ENCODE results near the gene SERPINA4.
"Not testable (repeated sequence)": the region's sequence is repeated elsewhere in the genome, so short reads cannot be mapped to it uniquely, and the experiment has no call there.

The SERPINA4 gene

GRCh38 chr14:94577472-94577871, 16.2 kb downstream of the SERPINA4 start:
- not testable (repeated sequence) for H3K56ac ChIP-seq (ENCODE audit: low read length); H3K4me1 ChIP-seq (ENCODE audit: control insufficient read depth, low read depth, low read length); H2BK120ac ChIP-seq (ENCODE audit: low read depth, low read length); H3K4me2 ChIP-seq (ENCODE audit: low read length); H3K9ac ChIP-seq (ENCODE audit: low read length); H2BK15ac ChIP-seq (replicated peaks; ENCODE audit: low read depth); H4K8ac ChIP-seq (ENCODE audit: low read depth, low read length); H3K18ac ChIP-seq (ENCODE audit: low read length); H3K4me3 ChIP-seq (ENCODE audit: low read length); H3K79me1 ChIP-seq (ENCODE audit: low read length); H3K27ac ChIP-seq (ENCODE audit: low read depth, low read length); H3K36me3 ChIP-seq (ENCODE audit: control insufficient read depth, insufficient read depth, low read length); H2AK5ac ChIP-seq (ENCODE audit: low read length); H3K23ac ChIP-seq (ENCODE audit: low read length); H3K79me2 ChIP-seq (ENCODE audit: control insufficient read depth, insufficient read depth, low read length); DNase-seq; H3K27me3 ChIP-seq (ENCODE audit: insufficient read depth, low read length, poor library complexity); H3K4ac ChIP-seq (ENCODE audit: low read depth, low read length); H4K5ac ChIP-seq (ENCODE audit: low read length); H2BK5ac ChIP-seq (ENCODE audit: low read length)

DNA sequence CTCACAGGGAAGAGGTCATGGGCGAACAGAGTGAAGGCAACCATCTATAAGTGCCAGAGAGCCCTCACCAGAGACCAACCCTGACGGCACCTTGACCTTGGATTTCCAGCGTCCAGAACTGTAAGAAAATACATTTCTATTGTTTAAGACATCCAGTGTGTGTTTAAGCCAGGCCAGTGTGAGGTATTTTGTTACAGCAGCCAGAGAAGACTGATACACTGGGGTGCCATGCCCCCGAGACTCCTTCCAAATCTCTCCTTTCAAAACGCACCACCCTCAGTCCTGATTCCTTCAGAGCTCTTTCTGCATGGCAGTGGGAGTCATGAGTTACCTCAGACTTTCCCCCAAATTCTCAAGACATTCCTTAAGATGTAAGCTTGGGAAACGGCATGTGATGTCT, 17.5 kb downstream of the SERPINA4 start:
- H2BK5ac ChIP-seq (ENCODE audit: low read length) = no peak overlapping the region
- no peak overlapping the region for H3K9ac ChIP-seq (ENCODE audit: low read length)
- no peak overlapping the region for H2BK15ac ChIP-seq (replicated peaks; ENCODE audit: low read depth)
- no peak overlapping the region for H3K23ac ChIP-seq (ENCODE audit: low read length)
- WGBS (ENCODE audit: extremely low coverage, insufficient coverage, low lambda C conversion rate) = no CpG with 5 or more reads among the region's 6 CpGs
- H4K5ac ChIP-seq (ENCODE audit: low read length) = no peak overlapping the region
- H3K79me2 ChIP-seq (ENCODE audit: control insufficient read depth, insufficient read depth, low read length) = no peaks in the 10 kb centered on the region
- H3K56ac ChIP-seq (ENCODE audit: low read length) = no peak overlapping the region
- H3K27ac ChIP-seq (ENCODE audit: low read depth, low read length) = no peak overlapping the region
- no peak overlapping the region for H3K4me2 ChIP-seq (ENCODE audit: low read length)
- H2AK5ac ChIP-seq (ENCODE audit: low read length) = no peak overlapping the region
- no peaks in the 10 kb centered on the region for H3K79me1 ChIP-seq (ENCODE audit: low read length)
- no peak for DNase-seq
- H4K8ac ChIP-seq (ENCODE audit: low read depth, low read length) = no peak overlapping the region
- H3K27me3 ChIP-seq (ENCODE audit: insufficient read depth, low read length, poor library complexity) = no peaks in the 10 kb centered on the region
- H3K18ac ChIP-seq (ENCODE audit: low read length) = no peak overlapping the region
- H3K4ac ChIP-seq (ENCODE audit: low read depth, low read length) = no peak overlapping the region
- H3K36me3 ChIP-seq (ENCODE audit: control insufficient read depth, insufficient read depth, low read length) = no peaks in the 10 kb centered on the region
- no peak overlapping the region for H3K4me3 ChIP-seq (ENCODE audit: low read length)
- no peak overlapping the region for H2BK120ac ChIP-seq (ENCODE audit: low read depth, low read length)
- no peaks in the 10 kb centered on the region for H3K4me1 ChIP-seq (ENCODE audit: control insufficient read depth, low read depth, low read length)

- H3K23ac ChIP-seq (ENCODE audit: low read length) = no peak within 1 kb of the TSS
- no peak within 1 kb of the TSS for H3K4me3 ChIP-seq (ENCODE audit: low read length)
- H2BK15ac ChIP-seq (replicated peaks; ENCODE audit: low read depth) = no peak within 1 kb of the TSS
- peak within 1 kb of the TSS; percentile 37 for H4K5ac ChIP-seq (ENCODE audit: low read length)
- H3K56ac ChIP-seq (ENCODE audit: low read length) = peak within 1 kb of the TSS; percentile 67
- H3K4me2 ChIP-seq (ENCODE audit: low read length) = no peak within 1 kb of the TSS
- H4K8ac ChIP-seq (ENCODE audit: low read depth, low read length) = no peak within 1 kb of the TSS
- peak within 1 kb of the TSS; percentile 31 for H3K9ac ChIP-seq (ENCODE audit: low read length)
- H2BK5ac ChIP-seq (ENCODE audit: low read length) = no peak within 1 kb of the TSS
- DNase-seq = peak; percentile 37
- no peak within 1 kb of the TSS for H2BK120ac ChIP-seq (ENCODE audit: low read depth, low read length)
- no peaks in the 10 kb centered on the region for H3K79me2 ChIP-seq (ENCODE audit: control insufficient read depth, insufficient read depth, low read length)
- no peak within 1 kb of the TSS for H3K4ac ChIP-seq (ENCODE audit: low read depth, low read length)
- H3K18ac ChIP-seq (ENCODE audit: low read length) = no peak within 1 kb of the TSS
- H3K79me1 ChIP-seq (ENCODE audit: low read length) = no peaks in the 10 kb centered on the region
- H2AK5ac ChIP-seq (ENCODE audit: low read length) = no peak within 1 kb of the TSS
- no peak within 1 kb of the TSS for H3K27ac ChIP-seq (ENCODE audit: low read depth, low read length)
- H3K36me3 ChIP-seq (ENCODE audit: control insufficient read depth, insufficient read depth, low read length) = no peaks in the 10 kb centered on the region
- no peaks in the 10 kb centered on the region for H3K27me3 ChIP-seq (ENCODE audit: insufficient read depth, low read length, poor library complexity)
- H3K4me1 ChIP-seq (ENCODE audit: control insufficient read depth, low read depth, low read length) = no peaks in the 10 kb centered on the region
- no CpG with 5 or more reads among the region's 18 CpGs for WGBS (ENCODE audit: extremely low coverage, insufficient coverage, low lambda C conversion rate)
Measured at GRCh38 chr14:94581127-94581999, 20.1 kb downstream of the SERPINA4 start, which contains the start of gene SERPINA5. SERPINA5 (plus strand) TSS chr14:94581426; CDS start chr14:94587363, 5,937 bp downstream.

DNA sequence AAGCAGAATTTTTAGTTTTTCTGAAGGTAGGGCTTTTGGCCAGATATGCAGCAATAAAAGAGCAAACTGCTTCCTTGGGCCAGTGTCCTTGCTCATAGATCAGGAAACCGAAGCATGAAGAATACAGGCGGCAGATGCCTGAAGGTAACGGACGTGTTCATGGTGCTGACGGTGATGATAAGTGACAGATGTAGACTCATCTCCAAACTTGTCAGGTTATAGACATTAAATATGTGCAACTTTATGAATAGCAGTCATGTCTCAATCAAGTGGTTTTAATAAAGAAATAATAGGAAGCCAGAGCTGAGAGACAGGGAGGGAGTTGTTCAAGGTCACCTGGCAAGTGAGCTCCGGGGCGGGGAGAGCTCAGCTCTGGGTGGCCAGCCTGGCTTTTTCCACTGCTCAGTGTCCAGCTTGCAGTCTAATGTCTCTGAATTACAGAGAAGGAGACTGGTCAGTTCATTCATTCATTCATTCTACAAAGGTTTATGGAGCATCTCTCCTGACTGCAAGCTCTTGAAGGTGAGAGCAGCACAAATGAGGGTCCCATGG, 21.0 kb downstream of the SERPINA4 start:
- Histone ChIP-seq H4K5ac (ENCODE audit: low read length) (no peak overlapping the region), H3K9ac (ENCODE audit: low read length) (no peak overlapping the region), H2AK5ac (ENCODE audit: low read length) (no peak overlapping the region), H3K79me1 (ENCODE audit: low read length) (no peaks in the 10 kb centered on the region), H3K23ac (ENCODE audit: low read length) (no peak overlapping the region), H3K4me1 (ENCODE audit: control insufficient read depth, low read depth, low read length) (no peaks in the 10 kb centered on the region), H3K27ac (ENCODE audit: low read depth, low read length) (no peak overlapping the region), H3K56ac (ENCODE audit: low read length) (no peak overlapping the region), H2BK5ac (ENCODE audit: low read length) (no peak overlapping the region), H2BK15ac (replicated peaks; ENCODE audit: low read depth) (no peak overlapping the region), H3K79me2 (ENCODE audit: control insufficient read depth, insufficient read depth, low read length) (no peaks in the 10 kb centered on the region), H3K36me3 (ENCODE audit: control insufficient read depth, insufficient read depth, low read length) (no peaks in the 10 kb centered on the region), H3K4me3 (ENCODE audit: low read length) (no peak overlapping the region), H3K18ac (ENCODE audit: low read length) (no peak overlapping the region), H3K4ac (ENCODE audit: low read depth, low read length) (no peak overlapping the region), H2BK120ac (ENCODE audit: low read depth, low read length) (no peak overlapping the region), H4K8ac (ENCODE audit: low read depth, low read length) (no peak overlapping the region), H3K4me2 (ENCODE audit: low read length) (no peak overlapping the region), H3K27me3 (ENCODE audit: insufficient read depth, low read length, poor library complexity) (no peaks in the 10 kb centered on the region)
- DNase-seq = no peak
- WGBS (ENCODE audit: extremely low coverage, insufficient coverage, low lambda C conversion rate) = no CpG with 5 or more reads among the region's 7 CpGs

DNA sequence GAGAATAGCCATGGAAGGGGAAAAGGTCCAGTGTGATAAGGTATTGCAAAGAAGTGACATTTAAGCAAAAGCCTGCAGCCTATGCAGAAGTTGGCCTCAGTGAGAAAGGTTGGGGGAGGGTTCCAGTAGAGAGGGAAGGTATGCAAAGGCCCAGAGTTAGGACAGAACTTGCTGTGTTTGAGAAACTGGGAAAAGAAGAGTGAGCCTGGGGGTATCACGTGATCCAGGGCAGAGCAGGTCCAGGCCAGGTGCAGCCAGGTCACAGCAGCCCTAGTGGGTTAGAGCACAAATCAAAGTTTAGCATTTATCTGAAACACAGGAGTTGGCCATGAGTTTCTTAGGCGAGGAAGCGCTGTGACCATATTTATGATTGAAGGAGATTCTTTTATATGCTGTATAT, 21.6 kb downstream of the SERPINA4 start:
- H3K4me3 ChIP-seq (ENCODE audit: low read length) = no peak overlapping the region
- no peak overlapping the region for H3K56ac ChIP-seq (ENCODE audit: low read length)
- no peak overlapping the region for H3K27ac ChIP-seq (ENCODE audit: low read depth, low read length)
- H3K23ac ChIP-seq (ENCODE audit: low read length) = no peak overlapping the region
- no peak overlapping the region for H2BK15ac ChIP-seq (replicated peaks; ENCODE audit: low read depth)
- H4K5ac ChIP-seq (ENCODE audit: low read length) = no peak overlapping the region
- no peak overlapping the region for H3K4me2 ChIP-seq (ENCODE audit: low read length)
- no peak overlapping the region for H2AK5ac ChIP-seq (ENCODE audit: low read length)
- H3K4me1 ChIP-seq (ENCODE audit: control insufficient read depth, low read depth, low read length) = no peaks in the 10 kb centered on the region
- no CpG with 5 or more reads among the region's 3 CpGs for WGBS (ENCODE audit: extremely low coverage, insufficient coverage, low lambda C conversion rate)
- no peak overlapping the region for H3K9ac ChIP-seq (ENCODE audit: low read length)
- no peak overlapping the region for H4K8ac ChIP-seq (ENCODE audit: low read depth, low read length)
- H3K4ac ChIP-seq (ENCODE audit: low read depth, low read length) = no peak overlapping the region
- H3K79me2 ChIP-seq (ENCODE audit: control insufficient read depth, insufficient read depth, low read length) = no peaks in the 10 kb centered on the region
- H2BK5ac ChIP-seq (ENCODE audit: low read length) = no peak overlapping the region
- no peaks in the 10 kb centered on the region for H3K36me3 ChIP-seq (ENCODE audit: control insufficient read depth, insufficient read depth, low read length)
- no peaks in the 10 kb centered on the region for H3K79me1 ChIP-seq (ENCODE audit: low read length)
- H3K18ac ChIP-seq (ENCODE audit: low read length) = no peak overlapping the region
- no peak overlapping the region for H2BK120ac ChIP-seq (ENCODE audit: low read depth, low read length)
- no peaks in the 10 kb centered on the region for H3K27me3 ChIP-seq (ENCODE audit: insufficient read depth, low read length, poor library complexity)
- no peak for DNase-seq
